NCI-H524 (cell line): ENCODE measurements around the gene CLMN.
"Not testable (repeated sequence)": the region's sequence is repeated elsewhere in the genome, so short reads cannot be mapped to it uniquely, and the experiment has no call there.

Experiments used
- DNase-seq, 2 experiments: peaks; one replicate each; lab custom pipeline; 2025; lab: John Stamatoyannopoulos, UW

The CLMN gene

GRCh38 chr14:95285566-95285965 is 34.1 kb downstream of the CLMN start:
- no peak for DNase-seq

GRCh38 chr14:95283802-95284201 is 35.9 kb downstream of the CLMN start:
- not testable (repeated sequence) for DNase-seq

- not testable (repeated sequence) for DNase-seq
These were observed 36.7 kb downstream of the CLMN start for GRCh38 chr14:95282986-95283380.

- DNase-seq: no peak
These were observed 37.2 kb downstream of the CLMN start for GRCh38 chr14:95282354-95282985.

- DNase-seq: no peak
These were observed 38.0 kb downstream of the CLMN start for GRCh38 chr14:95281560-95282176.

- no peak for DNase-seq
These were observed 44.2 kb downstream of the CLMN start for GRCh38 chr14:95275494-95275893.

GRCh38 chr14:95274874-95275273 is 44.8 kb downstream of the CLMN start:
- DNase-seq: no peak

- no peak for DNase-seq
These were observed 45.4 kb downstream of the CLMN start for GRCh38 chr14:95274279-95274678.

GRCh38 chr14:95273001-95273978 is 46.4 kb downstream of the CLMN start:
- no peak for DNase-seq

GRCh38 chr14:95272057-95272456 is 47.7 kb downstream of the CLMN start:
- DNase-seq: no peak

GRCh38 chr14:95270203-95270602 is 49.5 kb downstream of the CLMN start:
- no peak for DNase-seq

GRCh38 chr14:95269493-95269892 is 50.2 kb downstream of the CLMN start:
- DNase-seq: no peak

GRCh38 chr14:95268350-95268749 is 51.4 kb downstream of the CLMN start:
- no peak for DNase-seq

GRCh38 chr14:95267306-95267705 is 52.4 kb downstream of the CLMN start:
- no peak for DNase-seq

- peak in 1 of 2 experiments; percentile 65 for DNase-seq
These were observed 54.3 kb downstream of the CLMN start for GRCh38 chr14:95265106-95266094.

- DNase-seq: no peak
These were observed 55.3 kb downstream of the CLMN start for GRCh38 chr14:95264271-95264973.

GRCh38 chr14:95263527-95264231 is 56.0 kb downstream of the CLMN start:
- no peak for DNase-seq

- DNase-seq: no peak
These were observed 57.2 kb downstream of the CLMN start for GRCh38 chr14:95262511-95262891.

- no peak for DNase-seq
These were observed 57.8 kb downstream of the CLMN start for GRCh38 chr14:95261616-95262510.
